RWPE2 (cell line): Measurements from ENCODE around the gene MBNL1.

Source experiments
- ATAC-seq: fragments of 200-7000 bp; cut with Tn5 transposase; 3 replicates; pipeline ENCODE4 v1.9.1; 2021; ENCODE audit warnings: low read depth
- DNase-seq: peaks from one replicate; pipeline ENCODE4 v3.0.0-alpha.2; 2020; ENCODE audit warnings: low spot score
- H3K27ac ChIP-seq: fragments of 450-650 bp; 2 replicates; pipeline ENCODE4 v1.5.1; 2017; ENCODE audit warnings: mild to moderate bottlenecking; ENCODE audit not compliant: poor library complexity, severe bottlenecking
- H3K27me3 ChIP-seq: fragments of 250-450 bp; sonication (Bioruptor Pico); 2 replicates; pipeline ENCODE4 v1.5.1; 2021; ENCODE audit warnings: mild to moderate bottlenecking, moderate library complexity; ENCODE audit not compliant: insufficient read depth, poor library complexity, severe bottlenecking
- H3K36me3 ChIP-seq: fragments of 250-450 bp; sonication (Bioruptor Pico); 2 replicates; pipeline ENCODE4 v1.5.1; 2020; ENCODE audit warnings: low read depth, mild to moderate bottlenecking, moderate library complexity
- H3K4me1 ChIP-seq: fragments of 250-450 bp; sonication (Bioruptor Pico); 2 replicates; pipeline ENCODE4 v1.5.1; 2021; ENCODE audit warnings: mild to moderate bottlenecking, moderate library complexity; ENCODE audit not compliant: insufficient read depth, poor library complexity, severe bottlenecking
- H3K4me3 ChIP-seq: fragments of 250-450 bp; sonication (Bioruptor Pico); 2 replicates; pipeline ENCODE4 v1.5.1; 2021; ENCODE audit warnings: mild to moderate bottlenecking, moderate library complexity; ENCODE audit not compliant: severe bottlenecking
- H3K9me3 ChIP-seq: fragments of 250-450 bp; sonication (Bioruptor Pico); 2 replicates; pipeline ENCODE4 v1.5.1; 2021; ENCODE audit warnings: mild to moderate bottlenecking, moderate library complexity; ENCODE audit not compliant: severe bottlenecking
- TF ChIP-seq, protein P1 (sequence below): fragments of 450-650 bp; IDR thresholded peaks from one replicate; pipeline ENCODE4 v1.5.1; 2017; ENCODE audit warnings: mild to moderate bottlenecking, moderate library complexity; ENCODE audit not compliant: poor library complexity, severe bottlenecking

Gene MBNL1

DNA sequence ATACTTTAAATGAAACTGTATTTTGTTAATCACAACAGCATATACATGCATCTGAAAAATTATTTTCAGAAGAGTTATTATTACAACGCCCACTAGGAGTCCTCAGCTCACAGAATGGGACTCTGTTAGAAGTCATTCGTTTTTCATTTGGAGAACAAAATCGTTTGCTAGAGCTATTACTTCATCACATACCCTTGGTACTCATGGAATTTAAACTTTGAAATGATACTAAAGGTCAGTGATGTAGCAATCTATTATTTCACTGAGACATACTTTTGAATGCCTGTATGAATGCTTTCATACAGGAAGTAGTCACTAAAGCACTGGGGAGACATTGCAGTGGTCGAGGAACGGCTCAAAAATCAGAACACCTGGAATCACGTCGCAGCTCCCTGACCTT is 198.1 kb downstream of the MBNL1 start:
- ATAC-seq (peak; percentile 59; the same call in 2 of the 3 replicates), DNase-seq (no peak)
- H3K36me3 ChIP-seq: peaks cover 32% of the 10 kb centered on the region
- H3K27me3 ChIP-seq: no peaks in the 10 kb centered on the region
- no peak overlapping the region for H3K4me3 ChIP-seq
- H3K9me3 ChIP-seq: no peaks in the 10 kb centered on the region
- H3K27ac ChIP-seq: no peak overlapping the region
- H3K4me1 ChIP-seq: peaks cover 8% of the 10 kb centered on the region
- TF ChIP-seq, protein P1, sequence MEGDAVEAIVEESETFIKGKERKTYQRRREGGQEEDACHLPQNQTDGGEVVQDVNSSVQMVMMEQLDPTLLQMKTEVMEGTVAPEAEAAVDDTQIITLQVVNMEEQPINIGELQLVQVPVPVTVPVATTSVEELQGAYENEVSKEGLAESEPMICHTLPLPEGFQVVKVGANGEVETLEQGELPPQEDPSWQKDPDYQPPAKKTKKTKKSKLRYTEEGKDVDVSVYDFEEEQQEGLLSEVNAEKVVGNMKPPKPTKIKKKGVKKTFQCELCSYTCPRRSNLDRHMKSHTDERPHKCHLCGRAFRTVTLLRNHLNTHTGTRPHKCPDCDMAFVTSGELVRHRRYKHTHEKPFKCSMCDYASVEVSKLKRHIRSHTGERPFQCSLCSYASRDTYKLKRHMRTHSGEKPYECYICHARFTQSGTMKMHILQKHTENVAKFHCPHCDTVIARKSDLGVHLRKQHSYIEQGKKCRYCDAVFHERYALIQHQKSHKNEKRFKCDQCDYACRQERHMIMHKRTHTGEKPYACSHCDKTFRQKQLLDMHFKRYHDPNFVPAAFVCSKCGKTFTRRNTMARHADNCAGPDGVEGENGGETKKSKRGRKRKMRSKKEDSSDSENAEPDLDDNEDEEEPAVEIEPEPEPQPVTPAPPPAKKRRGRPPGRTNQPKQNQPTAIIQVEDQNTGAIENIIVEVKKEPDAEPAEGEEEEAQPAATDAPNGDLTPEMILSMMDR: peak; percentile 67

DNA sequence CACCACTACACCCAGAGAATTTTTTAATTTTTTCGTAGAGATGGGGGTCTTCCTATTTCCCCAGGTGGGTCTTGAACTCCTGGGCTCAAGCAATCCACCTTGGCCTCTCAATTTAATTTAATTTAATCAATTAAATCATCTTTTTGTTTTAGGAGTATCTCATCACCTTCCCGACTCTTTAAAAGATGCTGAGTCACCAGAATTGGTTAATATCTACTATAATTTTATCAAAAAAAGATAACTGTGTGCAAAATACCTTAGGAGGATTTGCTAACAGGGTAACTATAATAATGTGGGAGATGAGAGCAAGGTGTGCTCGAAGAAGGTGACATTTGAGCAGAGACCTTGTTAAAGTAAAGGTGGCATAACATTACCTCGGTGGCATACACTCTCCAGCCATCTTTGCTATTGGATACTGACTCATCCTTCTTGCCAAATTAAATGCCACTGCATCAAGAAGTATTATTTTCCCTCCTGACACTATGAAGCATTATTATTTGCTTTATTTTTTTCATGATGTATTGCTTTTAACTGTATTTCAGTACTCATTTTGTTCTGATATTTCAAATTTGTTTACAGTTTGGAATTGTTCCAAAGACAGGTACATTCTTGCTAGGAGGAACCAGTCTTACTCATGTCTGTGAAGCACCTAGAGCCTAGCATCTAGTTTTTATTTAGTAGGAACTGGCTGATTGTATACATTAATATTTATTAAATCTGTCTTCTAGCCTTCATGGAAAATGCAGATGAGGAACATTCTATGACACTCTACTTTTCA is 200.7 kb downstream of the MBNL1 start:
- Histone ChIP-seq H3K27ac (no peak overlapping the region), H3K4me3 (no peak overlapping the region), H3K9me3 (no peaks in the 10 kb centered on the region), H3K27me3 (no peaks in the 10 kb centered on the region), H3K36me3 (peaks cover 8% of the 10 kb centered on the region), H3K4me1 (peaks cover 7% of the 10 kb centered on the region)
- peak; percentile 51 for ATAC-seq
- TF ChIP-seq, protein P1: no peak
- no peak for DNase-seq

DNA sequence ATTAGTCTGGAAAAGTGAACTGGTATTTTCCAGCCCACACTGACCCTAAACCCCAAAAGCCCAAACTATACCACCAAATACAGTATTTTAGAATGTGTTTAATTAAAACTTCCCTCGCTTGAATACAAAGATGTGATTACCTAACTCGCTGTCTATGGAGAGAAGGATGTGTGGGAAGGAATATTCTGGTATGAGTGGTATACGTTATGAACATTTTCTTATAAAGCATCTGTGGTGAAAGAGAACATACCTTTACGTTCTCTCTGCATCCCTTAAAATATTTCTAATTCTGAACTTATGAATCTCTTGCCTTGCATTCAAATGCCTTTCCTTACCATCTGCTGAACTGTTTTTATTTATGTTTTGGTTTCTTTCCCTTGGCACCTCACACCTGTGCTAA is 201.4 kb downstream of the MBNL1 start:
- no peaks in the 10 kb centered on the region for H3K9me3 ChIP-seq

DNA sequence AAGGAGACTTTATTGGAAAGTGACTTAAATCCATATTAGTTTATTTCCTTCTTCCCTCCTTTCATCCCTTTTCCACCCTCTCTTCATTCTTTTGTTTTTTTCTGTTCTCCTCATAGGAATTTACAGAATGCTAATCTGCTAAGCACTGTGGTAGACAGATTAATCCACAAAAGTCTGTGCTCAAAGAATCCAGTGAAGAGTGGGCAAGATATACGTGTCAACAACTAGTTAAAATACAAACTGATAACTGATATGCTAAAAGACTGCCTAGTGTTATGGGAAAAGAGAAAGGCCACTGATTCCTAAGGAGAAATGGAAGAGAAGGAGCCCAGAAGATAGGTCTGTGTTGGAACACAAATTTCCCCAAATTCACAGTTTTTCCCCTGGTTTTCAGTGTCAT is 202.2 kb downstream of the MBNL1 start:
- DNase-seq (no peak), ATAC-seq (no peak)
- no peaks in the 10 kb centered on the region for H3K36me3 ChIP-seq
- no peak overlapping the region for H3K27ac ChIP-seq
- no peaks in the 10 kb centered on the region for H3K9me3 ChIP-seq
- H3K4me1 ChIP-seq: peaks cover 7% of the 10 kb centered on the region
- H3K4me3 ChIP-seq: no peak overlapping the region
- H3K27me3 ChIP-seq: no peaks in the 10 kb centered on the region
- TF ChIP-seq, protein P1: no peak

More for the DNA sequence above, 201.4 kb downstream of the MBNL1 start:
- TF ChIP-seq, protein P1: no peak
- Histone ChIP-seq H3K27me3 (no peaks in the 10 kb centered on the region), H3K36me3 (peaks cover 2% of the 10 kb centered on the region), H3K4me1 (peaks cover 7% of the 10 kb centered on the region), H3K27ac (no peak overlapping the region), H3K4me3 (no peak overlapping the region)
- DNase-seq (no peak), ATAC-seq (no peak)
